HG03103 (cell line): ENCODE data around the gene TBX19.

Experiments
- ATAC-seq: cut with Tn5 transposase; IDR thresholded peaks from one replicate; pipeline ENCODE4 v1.9.1; 2021; ENCODE audit warnings: low read depth; ENCODE audit not compliant: unreplicated experiment

The TBX19 gene

DNA sequence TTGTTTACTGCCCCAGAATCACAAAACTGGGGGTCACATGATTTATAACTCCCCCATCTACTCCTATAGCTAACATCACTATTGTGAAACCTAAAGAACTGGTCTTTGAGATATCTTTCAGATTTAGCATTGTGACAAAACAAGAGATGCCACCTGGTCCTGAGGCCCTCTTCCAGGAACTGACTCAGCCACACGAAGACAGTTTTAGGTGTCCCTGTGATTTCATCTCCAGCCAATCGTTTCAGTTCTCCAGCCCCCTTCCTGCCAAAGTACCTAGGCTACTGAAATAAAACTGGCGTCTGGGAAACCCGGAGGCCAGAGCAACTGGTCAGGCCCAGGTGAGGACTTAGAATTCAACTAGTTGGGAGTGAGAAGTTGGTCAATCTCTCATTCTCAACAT is 36.6 kb downstream of the TBX19 start:
- no peak for ATAC-seq

DNA sequence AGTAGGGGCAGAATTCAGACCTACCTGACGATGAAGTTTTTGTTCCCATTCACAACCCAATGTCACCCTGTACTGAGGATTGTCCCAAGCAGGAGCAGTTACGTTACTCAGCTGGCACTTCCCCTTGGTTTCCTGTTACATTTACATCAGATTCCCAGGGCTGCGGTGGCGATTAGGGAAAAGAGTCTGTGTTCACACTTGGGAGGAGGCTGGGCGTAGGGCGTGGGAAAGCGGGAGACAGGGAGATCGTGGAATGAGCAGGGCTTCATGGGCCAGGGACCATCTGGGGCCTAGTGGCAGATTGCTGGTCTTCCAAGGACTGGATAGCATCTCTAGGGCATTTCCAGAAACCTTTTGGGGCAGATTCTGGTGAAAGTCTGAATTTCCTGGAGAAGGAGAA is 39.0 kb downstream of the TBX19 start:
- ATAC-seq, result no peak

DNA sequence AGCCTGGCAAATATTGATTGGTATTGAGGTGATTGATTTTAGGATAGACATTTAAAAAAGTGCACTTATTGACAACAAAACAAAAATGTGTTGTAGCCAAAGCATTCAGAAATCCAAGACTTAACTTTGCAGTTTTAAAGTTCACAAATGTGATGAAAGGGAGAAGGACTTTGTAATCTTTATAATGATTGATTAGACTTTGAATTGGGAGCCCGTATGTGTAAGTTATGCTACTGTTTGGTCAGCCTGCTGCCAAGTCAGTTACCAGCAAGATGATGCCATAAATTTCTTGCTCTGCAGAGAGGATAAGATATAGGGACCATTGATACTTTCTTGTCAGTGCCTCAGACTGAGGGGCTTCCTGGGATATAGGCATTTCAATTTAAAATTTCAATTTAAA is 39.5 kb downstream of the TBX19 start:
- ATAC-seq, result no peak

DNA sequence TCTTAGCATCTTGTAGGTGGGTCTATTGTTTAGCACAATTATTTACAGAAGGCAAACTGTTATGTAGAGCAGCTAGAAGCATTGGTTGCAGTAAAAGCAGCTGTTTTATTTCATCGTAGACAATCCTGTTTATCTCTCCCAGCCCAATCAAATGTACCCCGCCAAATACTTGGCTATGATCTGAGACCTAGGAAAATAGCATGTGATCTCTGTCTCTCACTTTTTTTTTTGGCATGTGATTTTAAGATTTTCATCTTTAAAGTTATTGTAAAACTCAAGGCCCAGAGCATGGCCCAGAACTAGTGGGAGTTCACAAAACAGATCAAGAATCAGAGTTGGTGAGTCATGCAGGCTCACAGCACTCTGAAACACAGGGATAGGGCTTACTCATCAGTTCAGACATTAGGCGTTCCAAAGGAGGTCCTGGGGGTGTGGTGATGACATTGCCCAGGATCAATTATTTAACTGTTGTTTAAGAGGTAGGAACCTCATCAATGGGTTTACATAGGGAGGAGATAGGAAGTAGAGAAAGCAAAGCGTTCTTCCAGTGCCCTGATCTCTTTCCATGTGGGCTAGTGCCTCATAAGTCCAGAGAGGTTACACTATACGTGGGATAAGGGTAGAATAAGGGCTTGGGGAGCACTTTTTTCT is 40.2 kb downstream of the TBX19 start:
- ATAC-seq, result no peak

DNA sequence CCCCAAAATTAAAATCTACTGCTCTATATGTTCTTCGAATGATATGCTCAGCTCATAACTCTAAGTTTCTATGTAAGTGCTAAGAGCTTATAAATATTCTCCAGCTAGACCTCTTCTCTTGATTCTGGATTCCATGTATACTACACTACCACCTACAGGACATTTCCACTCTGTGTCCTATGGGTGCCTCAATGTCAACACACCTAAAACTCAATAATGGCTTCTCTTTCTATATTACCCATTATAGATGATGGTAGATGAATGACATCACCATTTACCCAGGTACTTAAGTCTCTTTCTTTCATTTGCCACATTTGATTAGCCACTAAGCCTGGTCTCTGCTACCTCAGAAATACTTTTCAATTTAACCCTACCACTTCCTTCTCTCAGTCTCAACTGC is 41.3 kb downstream of the TBX19 start:
- no peak for ATAC-seq

DNA sequence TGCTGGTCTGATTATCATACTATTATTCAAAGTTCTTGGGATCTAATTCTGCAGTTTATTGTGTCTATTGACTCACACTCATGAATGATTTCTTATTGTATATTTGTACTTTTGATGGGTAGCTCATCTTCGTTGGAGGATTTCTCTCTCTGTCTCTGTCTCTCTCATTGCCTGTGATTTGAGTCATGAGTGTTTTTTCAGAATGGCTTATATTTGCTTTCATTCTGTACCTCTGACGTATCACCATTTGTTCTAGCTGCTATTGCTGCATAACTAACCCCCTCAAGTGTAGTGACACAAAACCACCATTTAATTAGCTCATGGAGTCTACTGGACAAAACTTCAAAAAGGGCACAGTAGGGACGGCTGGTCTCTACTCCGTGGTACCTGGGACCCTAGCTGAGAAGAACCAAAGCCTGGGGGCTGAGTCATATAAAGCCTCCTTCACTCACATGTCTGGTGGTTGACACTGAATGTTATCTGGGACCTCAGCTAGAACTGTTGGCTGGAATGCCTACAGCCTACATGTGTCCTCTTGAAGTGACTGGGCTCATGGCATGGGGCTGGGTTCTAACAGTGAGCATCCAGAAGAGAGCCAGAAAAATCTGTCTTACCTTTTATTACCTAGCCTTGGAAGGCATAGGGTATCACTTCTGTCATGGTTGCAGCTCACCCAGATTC is 44.2 kb downstream of the TBX19 start:
- no peak for ATAC-seq

DNA sequence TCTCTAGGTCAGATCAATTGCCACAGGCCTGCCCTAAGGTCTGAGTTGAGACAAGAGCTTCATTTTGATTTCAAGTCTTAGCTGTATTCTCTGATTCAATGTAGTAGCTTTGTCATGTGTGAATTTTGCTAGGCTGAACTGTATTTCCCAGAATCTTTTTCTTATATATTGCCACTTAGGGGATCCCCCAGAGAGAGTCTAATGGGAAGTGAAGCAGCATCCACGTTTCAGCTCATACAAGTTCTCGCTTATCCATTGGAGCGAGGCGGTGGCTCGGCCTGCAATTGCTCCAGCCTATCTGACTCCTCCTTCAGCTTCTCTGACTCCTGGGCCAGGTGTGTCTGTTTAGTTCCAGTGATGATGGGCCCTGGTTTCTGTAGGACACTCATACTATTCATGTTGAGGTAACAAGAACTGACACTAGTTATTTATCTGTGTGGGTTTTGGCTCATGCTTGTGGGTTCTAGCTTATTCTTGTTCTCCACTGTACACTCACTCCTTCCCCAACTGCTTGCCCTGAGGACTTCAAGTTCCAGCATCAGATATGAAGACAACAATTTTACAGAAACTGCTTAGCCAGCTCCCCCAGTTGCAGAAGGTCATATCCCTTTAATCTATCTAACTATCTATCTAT is 48.2 kb downstream of the TBX19 start:
- no peak for ATAC-seq

DNA sequence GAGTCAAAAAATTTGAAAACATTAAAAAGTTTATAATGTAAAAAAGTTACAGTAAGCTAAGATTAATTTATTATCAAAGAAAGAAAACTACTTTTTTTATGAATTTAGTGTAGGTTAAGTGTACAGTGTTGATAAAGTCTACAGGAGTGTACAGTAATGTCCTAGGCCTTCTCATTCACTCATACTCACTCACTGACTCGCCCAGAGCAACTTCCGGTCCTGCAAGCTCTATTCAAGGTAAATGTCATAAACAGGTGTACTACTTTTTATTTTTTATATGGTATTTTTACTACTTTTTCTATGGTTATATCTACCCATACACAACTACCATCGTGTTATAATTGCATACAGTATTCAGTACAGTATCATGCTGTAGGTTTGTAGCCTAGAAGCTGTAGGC is 49.6 kb downstream of the TBX19 start:
- no peak for ATAC-seq

DNA sequence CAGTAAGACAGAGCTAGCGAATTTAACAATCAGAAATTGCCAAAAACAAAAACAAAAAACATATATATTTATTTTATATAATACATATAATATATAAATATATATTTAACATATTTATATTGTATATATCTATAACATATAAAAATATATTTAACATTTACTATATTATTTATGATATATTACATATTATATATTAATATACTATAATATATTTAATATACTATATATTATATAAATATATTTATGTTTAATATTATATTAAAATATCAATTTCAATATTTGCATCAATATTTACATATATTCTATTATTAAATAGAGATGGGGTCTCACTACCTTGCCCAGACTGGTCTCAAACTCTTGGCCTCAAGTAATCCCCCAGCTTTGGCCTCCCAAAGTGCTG is 50.9 kb downstream of the TBX19 start:
- ATAC-seq, result no peak

DNA sequence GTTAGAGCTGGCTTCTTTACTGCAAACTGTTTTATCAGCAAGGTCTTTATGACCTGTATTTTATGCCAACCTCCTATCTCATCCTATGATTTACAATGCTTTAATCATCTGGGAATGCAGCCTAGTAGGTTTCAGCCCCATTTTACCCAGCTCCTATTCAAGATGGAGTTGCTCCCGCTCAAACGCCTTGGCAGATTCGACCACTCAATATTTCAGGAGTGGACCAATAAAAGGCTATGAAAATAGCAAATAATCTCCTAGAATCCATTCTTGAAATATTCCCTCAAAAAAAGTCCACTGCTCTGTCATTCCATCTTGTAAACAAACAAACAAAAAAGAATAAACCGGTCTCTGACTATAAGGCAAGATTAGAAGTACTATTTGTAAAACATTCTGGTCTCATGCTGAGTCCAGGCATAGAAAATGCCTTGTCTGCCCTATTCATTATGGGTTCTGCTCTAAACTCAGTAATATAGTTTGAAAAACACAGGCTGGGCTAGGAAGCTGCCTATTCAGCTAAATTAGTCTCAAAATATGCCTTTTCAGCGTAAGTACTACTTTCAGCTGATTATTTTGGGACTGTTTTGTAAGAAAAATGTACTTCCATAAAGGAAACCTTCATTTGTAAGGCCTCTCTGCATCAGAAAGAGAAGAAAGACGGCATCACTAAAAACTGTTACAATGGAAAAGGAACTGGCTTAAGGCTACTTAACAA is 53.0 kb downstream of the TBX19 start:
- ATAC-seq, result no peak

DNA sequence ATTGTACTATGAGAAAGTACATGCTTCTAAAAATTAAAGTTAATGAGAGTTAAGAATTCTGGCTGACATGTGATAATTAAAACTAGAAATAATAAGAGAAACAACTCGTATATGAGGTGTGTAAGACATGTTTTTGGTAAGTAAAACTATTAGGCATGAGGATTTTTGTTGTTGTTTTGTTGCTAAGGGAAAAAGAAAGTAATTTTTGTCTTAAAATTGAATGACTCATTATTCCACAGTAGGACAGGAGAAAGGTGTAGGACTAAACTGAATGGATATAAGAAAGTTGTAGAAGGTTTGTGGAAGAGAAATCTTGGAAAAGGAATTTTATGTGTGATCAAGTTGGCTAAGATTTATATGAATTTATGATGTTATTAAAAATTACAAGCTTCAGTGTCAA is 54.8 kb downstream of the TBX19 start:
- ATAC-seq, result no peak

DNA sequence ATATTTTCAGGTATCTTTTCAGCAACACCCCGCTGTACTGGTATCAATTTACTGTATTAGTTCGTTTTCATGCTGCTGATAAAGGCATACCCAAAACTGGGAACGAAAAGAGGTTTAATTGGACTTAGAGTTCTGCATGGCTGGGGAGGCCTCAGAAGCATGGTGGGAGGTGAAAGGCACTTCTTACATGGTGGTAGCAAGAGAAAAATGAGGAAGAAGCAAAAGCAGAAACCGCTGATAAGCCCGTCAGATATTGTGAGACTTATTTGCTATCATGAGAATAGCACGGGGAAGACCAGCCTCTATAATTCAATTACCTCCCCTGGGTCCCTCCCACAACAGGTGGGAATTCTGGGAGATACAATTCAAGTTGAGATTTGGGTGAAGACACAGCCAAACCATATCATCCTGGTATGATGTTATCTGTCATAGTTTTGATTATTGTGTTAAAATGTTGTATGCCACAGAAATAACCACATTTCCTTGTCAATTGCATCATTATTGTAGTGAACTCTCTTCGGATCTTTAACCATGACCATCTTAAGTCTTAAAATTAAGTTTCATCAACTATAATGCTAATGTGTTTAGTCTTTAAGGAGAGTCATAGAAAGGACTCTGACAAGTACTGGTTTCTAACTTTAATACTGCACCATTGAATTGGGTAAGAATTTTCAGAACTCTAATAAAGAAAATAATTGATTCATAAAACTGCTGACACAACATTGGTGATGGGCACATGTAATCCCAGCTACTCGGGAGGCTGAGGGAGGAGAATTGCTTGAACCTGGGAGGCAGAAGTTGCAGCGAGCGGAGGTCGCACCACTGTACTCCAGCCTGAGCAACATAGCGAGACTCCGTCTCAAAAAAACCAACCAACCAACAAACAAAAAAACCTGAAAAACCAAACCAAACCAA is 58.2 kb downstream of the TBX19 start:
- ATAC-seq, result no peak

DNA sequence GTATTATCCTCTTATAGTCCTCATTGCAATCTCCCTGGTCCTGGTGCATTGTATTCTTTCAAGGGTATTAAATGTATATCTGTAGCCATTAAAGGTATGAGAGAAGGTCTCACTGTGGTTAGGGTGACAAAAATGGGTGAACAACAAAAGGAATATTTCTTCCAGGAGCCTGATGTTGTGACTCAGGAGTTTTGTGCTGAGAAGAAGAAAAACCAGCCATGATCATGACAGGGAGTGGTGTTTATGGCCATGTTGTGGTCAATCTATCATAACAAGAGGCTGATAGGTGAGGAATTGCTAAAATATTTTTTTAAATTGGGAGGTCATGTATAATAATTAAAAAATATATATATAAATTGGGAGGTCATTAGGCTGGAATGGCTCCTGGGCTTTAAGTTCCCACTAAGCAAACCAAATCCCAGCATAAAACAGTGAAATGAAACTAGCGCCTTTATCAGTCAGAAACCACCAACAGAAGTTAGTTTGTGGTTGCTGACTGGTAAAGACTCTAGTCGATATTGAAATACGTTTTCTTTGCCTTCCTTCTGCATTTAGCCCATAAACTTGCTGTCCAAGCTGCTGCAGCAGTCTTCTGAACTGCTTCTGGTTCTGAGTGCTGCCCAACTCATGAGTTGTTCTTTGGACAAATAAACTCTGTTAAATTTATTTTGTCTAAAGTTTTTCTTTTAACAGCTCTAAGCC is 60.3 kb downstream of the TBX19 start:
- ATAC-seq, result no peak

DNA sequence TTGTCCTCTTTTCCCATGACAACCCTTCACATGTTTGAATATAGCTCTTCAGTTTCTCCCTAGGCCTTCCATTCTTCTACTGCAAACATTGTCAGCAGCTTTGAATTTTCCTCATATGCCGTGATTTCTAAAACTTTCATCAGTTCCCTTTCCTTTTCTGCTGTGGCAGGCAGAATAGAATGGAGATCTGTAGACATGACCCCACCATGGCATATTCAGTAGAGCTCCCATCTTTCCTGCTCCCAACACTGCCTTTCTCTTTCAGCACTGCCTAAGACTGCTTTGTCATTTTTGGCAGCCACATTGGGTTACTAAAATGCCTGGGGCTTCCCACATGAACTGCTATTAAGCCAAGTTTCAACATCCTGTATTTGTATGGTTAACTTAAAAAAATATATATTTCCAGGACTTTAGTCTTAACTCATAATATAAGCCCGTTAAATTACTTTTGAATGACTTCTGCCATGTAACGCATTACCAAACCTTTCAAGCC is 60.9 kb downstream of the TBX19 start:
- no peak for ATAC-seq

DNA sequence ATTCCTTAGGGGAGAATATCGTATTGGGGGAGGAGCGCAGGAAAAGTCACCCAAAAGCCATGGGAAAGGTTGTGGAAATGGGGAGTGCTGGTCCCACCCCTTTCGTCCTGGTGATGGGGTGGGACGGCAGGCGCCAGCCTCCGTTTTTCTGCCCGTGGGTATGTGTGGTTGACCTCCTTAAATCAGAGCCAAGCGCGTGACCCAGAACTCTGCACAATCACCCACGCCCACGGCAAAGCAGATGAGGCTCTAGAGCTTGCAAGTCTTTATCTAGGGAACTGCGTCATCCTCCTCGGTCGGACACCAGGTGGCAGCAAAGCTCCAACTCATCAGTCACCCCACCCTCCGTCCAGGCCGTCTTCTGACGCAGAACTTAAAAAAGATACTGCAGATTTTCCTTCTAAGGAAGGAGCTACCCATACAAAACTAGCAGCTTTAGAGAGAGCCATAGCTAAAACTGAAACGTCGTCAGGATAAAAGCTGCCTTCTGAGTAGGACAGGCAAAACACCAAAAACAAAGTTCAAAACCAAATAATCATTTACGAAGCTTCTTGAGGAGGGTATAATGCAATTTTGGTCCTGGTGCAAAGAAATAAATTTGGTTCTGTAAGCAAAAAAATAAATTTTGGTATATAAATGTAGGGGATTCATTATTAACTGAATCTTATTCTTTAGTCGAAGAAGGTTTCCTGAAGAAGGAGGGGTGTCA is 62.0 kb downstream of the TBX19 start:
- peak; percentile 90 for ATAC-seq

DNA sequence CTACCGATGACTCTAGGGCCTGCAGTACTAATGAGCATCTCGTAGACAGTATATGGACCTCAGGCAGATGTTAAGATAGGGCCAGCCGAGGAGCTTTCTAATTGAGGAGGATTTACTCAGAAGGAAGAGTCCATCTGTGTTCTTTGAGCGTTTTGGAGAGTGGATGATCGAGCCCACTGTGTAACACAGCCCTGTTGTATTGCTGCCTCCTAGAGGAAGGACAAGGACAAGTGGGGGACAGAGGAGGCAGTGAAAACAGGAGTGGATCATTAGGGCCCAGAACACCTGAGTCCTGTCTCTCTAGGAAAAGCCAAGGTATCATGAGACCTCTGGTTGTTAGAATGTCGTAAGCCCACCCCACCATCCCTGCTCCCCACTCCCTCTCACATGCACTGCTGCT is 62.9 kb downstream of the TBX19 start:
- ATAC-seq, result no peak

DNA sequence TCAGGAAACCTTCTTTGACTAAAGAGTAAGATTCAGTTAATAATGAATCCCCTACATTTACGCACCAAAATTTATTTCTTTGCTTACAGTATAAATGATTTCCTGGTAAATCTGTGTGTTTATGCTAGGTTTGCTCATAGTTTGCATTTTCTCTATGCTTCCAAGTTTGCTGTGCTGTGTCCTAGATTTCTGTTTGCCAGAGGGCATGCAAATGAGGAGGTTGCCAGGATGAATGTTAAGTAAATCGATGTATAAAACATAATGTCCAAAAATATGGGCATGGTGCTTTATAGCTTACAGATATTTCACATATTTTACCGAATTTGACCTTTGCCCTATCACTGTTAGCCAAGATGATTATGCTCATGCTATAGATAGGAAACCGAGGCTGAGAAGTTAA is 63.8 kb downstream of the TBX19 start:
- ATAC-seq, result no peak

DNA sequence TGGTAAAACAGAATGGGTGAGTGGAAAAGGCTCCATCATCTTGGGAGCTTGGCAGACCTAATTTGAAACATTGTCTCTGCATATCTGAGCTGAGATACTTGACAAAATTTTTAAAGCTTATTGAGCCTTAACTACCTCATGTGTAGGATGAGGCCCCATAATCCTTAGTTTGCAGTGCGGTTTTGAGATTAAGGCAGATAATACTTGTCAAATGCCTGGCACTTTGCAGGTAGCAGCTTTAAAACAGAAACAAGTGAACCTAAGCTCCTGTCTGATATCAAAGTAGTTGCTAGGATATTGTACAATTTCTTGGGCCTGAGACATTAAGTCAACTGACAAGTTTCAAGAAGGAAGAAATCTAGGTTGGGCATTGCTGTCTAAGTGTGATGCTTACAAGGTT is 65.3 kb downstream of the TBX19 start:
- no peak for ATAC-seq

DNA sequence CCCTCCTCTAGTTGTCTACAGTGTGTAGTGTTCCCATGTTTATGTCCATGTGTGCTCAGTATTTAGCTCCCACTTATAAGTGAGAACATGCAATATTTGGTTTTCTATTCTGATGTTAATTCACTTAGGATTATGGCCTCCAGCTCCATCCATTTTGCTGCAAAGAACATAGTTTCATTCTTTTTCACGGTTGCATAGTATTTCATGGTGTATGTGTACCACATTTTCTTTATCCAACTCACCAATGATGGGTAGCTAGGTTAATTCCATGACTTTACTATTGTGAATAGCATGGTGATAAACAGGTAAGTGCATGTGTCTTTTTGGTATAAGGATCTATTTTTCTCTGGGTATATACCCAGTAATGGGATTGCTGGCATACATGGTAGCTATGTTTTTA is 67.0 kb downstream of the TBX19 start:
- no peak for ATAC-seq
